Measurements from ENCODE around the gene HESX1.

The HESX1 gene

DNA sequence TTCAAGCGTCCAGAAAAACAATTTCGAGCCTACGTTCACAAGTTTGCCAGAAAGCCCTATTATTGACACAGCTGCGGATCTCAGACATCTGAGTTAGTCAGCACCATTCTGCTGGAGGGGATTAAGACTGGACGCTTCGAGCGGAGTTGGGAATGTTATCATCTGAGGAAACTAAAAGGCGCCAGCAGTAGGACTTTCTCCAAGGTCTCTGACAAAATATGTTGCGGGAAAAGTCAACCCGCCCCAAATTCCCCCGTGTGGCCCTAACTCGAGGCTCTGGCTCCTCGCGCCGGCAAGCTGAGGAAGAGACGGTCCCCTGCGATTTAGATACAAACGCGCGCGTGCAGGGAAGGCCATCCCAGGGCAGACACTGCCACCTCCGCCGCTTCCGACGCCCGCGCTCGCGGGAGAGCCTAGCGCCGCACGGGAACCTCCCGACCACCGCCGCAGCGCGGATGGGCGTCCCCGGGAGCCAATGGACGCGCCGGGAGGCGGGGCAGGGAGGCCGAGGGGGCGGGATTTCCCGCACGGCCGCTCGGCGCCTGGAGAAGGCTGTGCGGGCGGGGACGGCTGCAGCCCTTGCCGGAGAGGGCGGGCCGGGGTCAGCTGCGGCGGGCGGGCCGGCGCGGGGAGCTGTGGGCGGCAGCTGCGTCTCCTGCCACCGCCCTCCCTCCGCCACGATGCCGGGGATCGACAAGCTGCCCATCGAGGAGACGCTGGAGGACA, 27.6 kb upstream of the HESX1 start, which contains the start of gene APPL1:
APPL1 (plus strand) TSS at position 526 of the 726 bp plus-strand sequence; CDS start at position 681, 155 bp downstream.
- TF ChIP-seq, protein P1, sequence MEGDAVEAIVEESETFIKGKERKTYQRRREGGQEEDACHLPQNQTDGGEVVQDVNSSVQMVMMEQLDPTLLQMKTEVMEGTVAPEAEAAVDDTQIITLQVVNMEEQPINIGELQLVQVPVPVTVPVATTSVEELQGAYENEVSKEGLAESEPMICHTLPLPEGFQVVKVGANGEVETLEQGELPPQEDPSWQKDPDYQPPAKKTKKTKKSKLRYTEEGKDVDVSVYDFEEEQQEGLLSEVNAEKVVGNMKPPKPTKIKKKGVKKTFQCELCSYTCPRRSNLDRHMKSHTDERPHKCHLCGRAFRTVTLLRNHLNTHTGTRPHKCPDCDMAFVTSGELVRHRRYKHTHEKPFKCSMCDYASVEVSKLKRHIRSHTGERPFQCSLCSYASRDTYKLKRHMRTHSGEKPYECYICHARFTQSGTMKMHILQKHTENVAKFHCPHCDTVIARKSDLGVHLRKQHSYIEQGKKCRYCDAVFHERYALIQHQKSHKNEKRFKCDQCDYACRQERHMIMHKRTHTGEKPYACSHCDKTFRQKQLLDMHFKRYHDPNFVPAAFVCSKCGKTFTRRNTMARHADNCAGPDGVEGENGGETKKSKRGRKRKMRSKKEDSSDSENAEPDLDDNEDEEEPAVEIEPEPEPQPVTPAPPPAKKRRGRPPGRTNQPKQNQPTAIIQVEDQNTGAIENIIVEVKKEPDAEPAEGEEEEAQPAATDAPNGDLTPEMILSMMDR (IDR thresholded peaks at IDR 0.05; ENCODE audit: insufficient read depth, missing control alignments) = no peak
- DNase-seq (ENCODE audit: insufficient read length, low spot score) (peak; percentile 95), FAIRE-seq (no peak)

DNA sequence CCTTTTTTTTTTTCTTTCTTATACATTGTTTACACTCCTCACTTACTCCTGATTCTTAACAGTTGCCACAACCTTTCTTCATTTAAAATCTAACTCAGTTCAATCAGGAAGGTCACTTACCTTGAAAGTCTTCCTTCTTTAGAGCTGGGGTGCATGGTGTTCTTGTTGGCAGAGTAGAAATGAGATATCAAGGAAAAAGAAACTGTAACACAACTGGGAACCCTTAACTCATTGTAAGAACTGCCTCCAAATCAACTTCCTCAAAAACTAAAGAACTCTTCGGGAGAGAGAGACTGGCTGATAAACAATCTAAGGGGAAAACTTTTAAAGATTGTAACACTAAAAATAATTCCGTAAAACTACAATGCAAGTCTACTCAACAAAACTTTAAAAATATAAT, 26.4 kb upstream of the HESX1 start:
- no peak for FAIRE-seq
- DNase-seq (ENCODE audit: insufficient read length, low spot score) = no peak
- TF ChIP-seq, protein P1 (IDR thresholded peaks at IDR 0.05; ENCODE audit: insufficient read depth, missing control alignments) = no peak

DNA sequence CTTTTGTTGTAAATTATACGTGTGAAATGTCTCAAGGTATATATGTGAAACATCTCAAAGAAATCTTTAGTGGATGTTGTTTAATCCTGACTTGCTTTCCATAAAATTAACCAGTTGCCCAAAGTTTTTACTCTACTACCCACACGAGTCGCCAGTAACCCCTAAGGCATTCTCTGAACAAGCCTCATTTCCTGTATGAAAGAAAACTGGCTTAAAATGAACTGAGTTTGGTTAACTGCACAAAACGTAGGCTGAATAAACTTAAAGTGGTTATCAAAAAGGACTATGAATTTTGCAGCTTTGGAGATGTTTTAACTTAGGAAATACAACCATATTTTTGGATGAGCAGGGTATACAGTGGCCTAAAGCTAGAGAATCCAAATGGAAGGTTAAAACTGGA, 25.1 kb upstream of the HESX1 start:
- FAIRE-seq (no peak), DNase-seq (ENCODE audit: insufficient read length, low spot score) (no peak)
- TF ChIP-seq, protein P1 (IDR thresholded peaks at IDR 0.05; ENCODE audit: insufficient read depth, missing control alignments) = no peak

DNA sequence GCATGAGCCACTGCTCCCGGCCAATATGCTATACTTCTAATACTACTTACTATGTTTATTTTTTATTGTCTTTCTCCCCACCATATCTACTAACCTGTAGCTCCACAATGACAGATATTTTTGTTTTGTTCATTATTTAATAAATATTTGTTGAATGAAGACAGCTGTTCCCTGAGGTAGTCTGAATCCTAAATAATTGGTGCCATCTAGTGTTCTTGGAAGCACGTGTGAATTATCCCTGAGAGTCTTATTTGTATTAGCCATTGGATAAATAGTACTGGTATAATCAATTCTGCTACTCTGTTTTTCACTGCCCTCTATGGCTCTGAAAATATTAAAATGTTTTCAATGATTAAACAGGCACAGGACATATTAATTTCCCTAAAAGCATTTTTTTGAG, 22.1 kb upstream of the HESX1 start:
- FAIRE-seq (no peak), DNase-seq (ENCODE audit: insufficient read length, low spot score) (no peak)
- TF ChIP-seq, protein P1 (IDR thresholded peaks at IDR 0.05; ENCODE audit: insufficient read depth, missing control alignments) = peak; percentile 67

- FAIRE-seq (no peak), DNase-seq (ENCODE audit: insufficient read length, low spot score) (no peak)
- TF ChIP-seq, protein P1 (IDR thresholded peaks at IDR 0.05; ENCODE audit: insufficient read depth, missing control alignments) = no peak
These were observed 6.6 kb upstream of the HESX1 start for GRCh38 chr3:57206423-57206822.

DNA sequence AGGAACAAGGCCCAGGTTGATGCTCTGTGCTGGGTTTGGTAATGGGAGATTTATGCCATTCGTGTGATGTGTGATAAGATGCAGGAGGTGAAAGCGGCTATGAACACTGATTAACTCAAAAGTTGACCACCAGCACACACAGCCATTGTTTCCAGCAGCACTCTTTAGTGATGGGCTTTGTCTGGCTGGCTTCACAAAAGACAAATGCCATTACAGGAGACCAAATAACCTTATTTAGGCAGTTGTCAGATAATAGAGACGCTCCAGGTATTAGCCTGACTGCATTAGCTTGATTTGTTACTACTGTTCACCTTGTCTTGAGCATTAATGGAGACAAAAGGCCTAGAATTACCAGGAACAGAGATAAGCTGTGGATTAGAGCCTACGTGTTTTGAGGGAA, 5.1 kb downstream of the HESX1 start:
- peak; percentile 11 for FAIRE-seq
- TF ChIP-seq, protein P1 (IDR thresholded peaks at IDR 0.05; ENCODE audit: insufficient read depth, missing control alignments) = no peak
- DNase-seq (ENCODE audit: insufficient read length, low spot score) = no peak

DNA sequence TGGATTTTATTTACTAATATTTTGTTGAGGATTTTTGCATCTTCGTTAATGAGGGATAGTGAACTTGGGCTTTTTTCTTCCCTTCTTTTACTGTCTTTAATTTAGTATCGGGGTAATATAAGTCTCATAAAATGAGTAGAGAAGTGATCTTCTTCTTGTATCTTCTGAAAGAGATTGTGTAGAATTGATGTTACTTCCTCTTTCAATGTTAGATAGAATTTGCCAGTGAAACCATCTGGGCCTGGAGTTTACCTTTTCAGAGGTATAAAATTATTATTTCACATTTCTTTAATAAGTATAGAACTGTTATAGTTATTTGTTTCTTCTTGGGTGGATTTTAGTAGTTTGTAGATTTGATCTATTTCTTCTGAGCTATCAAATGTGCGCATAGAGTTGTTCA, 7.8 kb downstream of the HESX1 start:
- DNase-seq (ENCODE audit: insufficient read length, low spot score) = no peak
- TF ChIP-seq, protein P1 (IDR thresholded peaks at IDR 0.05; ENCODE audit: insufficient read depth, missing control alignments) = no peak
- no peak for FAIRE-seq

Data from D721Med (cell line).